Loucy (cell line): ENCODE results near the gene CLDN20.

Experiments
- CTCF ChIP-seq: fragments of 200-600 bp; sonication (generic); conservative IDR thresholded peaks from 2 replicates; pipeline ENCODE4 v1.5.1; 2014; ENCODE audit warnings: mild to moderate bottlenecking, antibody characterized with exemption, low read length
- EZH2phosphoT487 ChIP-seq: fragments of 200-600 bp; IDR thresholded peaks from 2 replicates; pipeline ENCODE4 v1.6.1; 2018; ENCODE audit warnings: antibody characterized with exemption, mild to moderate bottlenecking, moderate library complexity, borderline replicate concordance

- TF ChIP-seq CTCF (no peak), EZH2phosphoT487 (no peak)
Observed at GRCh38 chr6:155325700-155326516, 62.1 kb downstream of the CLDN20 start.
